ENCODE data around the gene FAM237B.

The FAM237B gene

DNA sequence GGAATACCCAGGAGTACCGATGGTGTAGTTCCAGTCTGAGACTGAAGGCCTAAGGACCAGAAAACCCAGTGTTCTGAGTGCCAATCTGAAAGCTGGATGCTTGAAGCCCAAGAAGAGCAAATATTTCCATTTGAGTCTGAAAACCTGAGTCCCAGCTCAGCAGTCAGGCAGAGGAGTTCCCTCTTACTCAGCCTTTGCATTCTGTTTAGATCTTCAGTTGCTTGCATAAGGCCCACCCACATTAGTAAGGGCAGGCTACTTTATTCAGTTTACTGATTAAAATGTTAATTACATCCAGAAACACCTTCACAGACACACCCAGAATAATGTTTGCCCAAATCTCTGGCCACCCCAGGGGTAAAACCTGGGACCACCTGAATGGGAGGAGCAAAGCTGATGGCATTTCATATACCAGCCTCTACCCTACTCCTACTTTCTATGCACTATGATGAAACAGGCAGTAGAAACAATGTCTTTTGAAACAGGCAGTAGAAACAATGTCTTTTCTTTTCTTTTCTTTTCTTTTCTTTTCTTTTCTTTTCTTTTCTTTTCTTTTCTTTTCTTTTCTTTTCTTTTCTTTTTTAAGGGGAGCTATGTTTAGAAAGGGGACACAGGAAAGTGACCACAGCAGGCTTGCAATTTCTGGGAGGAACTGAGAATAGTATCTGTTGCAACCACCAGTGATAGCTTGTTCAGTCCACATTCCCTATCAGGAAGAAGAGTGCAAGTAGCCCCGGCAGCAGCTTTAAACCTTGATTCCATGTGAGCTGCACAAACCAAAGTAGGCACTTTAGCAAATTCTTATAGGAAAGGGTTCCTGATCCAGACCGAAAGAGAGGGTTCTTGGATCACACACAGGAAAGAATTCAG is 30.6 kb downstream of the FAM237B start:
- no peak for DNase-seq (ENCODE audit: low read depth)

DNA sequence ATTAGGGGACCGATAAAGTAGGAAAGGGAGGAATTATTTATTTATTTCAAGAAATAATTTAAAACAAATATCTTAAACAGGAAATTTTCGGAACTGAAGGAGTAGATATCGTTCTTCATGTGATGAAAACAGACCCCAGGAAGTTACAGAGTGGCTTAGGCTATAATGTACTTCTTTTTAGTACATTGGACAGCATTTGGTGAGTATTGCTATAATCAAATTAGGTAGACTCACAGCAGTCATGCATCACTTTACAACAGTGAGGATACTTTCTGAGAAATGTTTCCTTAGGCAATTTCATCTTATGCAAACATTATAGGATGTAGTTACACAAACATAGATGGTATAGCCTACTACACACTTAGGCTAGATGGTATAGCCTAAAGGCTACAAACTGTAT is 33.0 kb downstream of the FAM237B start:
- DNase-seq (ENCODE audit: low read depth), result no peak

GRCh38 chr7:90276033-90276728 is 44.9 kb downstream of the FAM237B start:
- DNase-seq (ENCODE audit: low read depth), result no peak

GRCh38 chr7:90274161-90274560 is 46.9 kb downstream of the FAM237B start:
- no peak for DNase-seq (ENCODE audit: low read depth)

DNA sequence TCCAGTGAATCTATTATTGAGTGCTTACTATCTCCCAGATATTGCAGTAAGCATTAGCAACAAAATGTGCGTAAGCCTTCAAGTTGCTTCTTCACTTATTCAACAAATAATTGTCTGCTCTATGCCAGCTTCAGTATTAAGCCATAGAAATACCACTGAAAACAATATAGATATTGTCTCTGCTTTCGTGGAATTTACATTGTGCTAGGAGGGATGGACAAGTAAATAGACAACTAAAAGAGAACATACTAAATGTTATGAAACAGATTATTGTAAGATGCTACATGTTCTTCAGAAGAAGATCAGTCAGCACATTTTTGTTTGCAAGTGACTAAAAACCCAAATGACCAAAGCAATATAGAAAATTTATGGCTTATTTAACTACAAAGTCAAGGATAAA is 48.9 kb downstream of the FAM237B start:
- no peak for DNase-seq (ENCODE audit: low read depth)

- no peak for DNase-seq (ENCODE audit: low read depth)
Measured at GRCh38 chr7:90271753-90272152, 49.4 kb downstream of the FAM237B start.

GRCh38 chr7:90270431-90271178 is 50.5 kb downstream of the FAM237B start:
- DNase-seq (ENCODE audit: low read depth), result no peak

GRCh38 chr7:90269163-90269562 is 51.9 kb downstream of the FAM237B start:
- DNase-seq (ENCODE audit: low read depth), result no peak

DNA sequence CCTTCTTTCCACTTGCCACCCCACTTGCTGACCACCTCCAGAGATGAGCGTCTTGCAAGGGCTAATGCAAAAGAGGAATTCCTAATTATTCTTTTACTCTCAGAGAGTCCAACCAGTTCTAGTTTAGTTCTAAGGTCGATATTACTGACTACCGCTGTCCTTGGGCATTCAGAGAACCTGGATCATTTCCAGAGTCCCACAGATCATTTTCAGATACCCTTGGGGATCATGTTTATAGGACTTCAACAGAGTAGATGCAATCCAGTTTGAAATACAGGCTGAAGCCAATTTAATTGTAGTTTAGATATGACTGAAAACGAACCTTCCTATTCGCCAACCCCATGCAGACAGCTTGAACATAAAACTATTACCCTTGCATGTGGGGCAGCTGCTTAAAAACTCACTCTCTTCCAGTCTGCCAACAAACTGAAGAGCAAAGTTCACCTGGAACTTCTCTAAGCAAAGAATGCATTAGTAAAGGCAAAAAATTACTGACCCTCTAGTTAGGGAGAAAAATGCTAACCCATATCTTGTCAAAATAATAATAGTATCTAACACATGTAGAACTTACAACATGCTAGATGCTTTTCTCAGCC is 53.7 kb downstream of the FAM237B start:
- DNase-seq (ENCODE audit: low read depth), result no peak

GRCh38 chr7:90266808-90267207 is 54.3 kb downstream of the FAM237B start:
- no peak for DNase-seq (ENCODE audit: low read depth)
